Fibroblast of mammary gland (primary cell): Measurements from ENCODE around the gene ZKSCAN5.
A peak's percentile ranks its signal among the peaks of the same experiment; 100 is the strongest.

Experiments
- DNase-seq: peaks from one replicate; pipeline ENCODE4 v3.0.0-alpha.2; 2010; ENCODE audit warnings: low read depth
- H3K4me3 ChIP-seq: 2 replicates; pipeline ENCODE4 v1.5.1; 2011; ENCODE audit warnings: low read depth, mild to moderate bottlenecking, low read length, moderate library complexity; ENCODE audit not compliant: control insufficient read depth
- TF ChIP-seq, protein P1 (sequence below): conservative IDR thresholded peaks from 2 replicates; pipeline ENCODE4 v1.5.1; 2011; ENCODE audit warnings: low read depth, low read length, inconsistent platforms; ENCODE audit not compliant: control insufficient read depth, insufficient read depth

The ZKSCAN5 gene

GRCh38 chr7:99505324-99505662 is 831 bp downstream of the ZKSCAN5 start:
- peak; percentile 11 for DNase-seq
- H3K4me3 ChIP-seq: peak overlapping the region; percentile 96
- TF ChIP-seq, protein P1, sequence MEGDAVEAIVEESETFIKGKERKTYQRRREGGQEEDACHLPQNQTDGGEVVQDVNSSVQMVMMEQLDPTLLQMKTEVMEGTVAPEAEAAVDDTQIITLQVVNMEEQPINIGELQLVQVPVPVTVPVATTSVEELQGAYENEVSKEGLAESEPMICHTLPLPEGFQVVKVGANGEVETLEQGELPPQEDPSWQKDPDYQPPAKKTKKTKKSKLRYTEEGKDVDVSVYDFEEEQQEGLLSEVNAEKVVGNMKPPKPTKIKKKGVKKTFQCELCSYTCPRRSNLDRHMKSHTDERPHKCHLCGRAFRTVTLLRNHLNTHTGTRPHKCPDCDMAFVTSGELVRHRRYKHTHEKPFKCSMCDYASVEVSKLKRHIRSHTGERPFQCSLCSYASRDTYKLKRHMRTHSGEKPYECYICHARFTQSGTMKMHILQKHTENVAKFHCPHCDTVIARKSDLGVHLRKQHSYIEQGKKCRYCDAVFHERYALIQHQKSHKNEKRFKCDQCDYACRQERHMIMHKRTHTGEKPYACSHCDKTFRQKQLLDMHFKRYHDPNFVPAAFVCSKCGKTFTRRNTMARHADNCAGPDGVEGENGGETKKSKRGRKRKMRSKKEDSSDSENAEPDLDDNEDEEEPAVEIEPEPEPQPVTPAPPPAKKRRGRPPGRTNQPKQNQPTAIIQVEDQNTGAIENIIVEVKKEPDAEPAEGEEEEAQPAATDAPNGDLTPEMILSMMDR: no peak

GRCh38 chr7:99514050-99514449 is 9.6 kb downstream of the ZKSCAN5 start:
- DNase-seq: peak; percentile 45
- TF ChIP-seq, protein P1: no peak
- no peak overlapping the region for H3K4me3 ChIP-seq

DNA sequence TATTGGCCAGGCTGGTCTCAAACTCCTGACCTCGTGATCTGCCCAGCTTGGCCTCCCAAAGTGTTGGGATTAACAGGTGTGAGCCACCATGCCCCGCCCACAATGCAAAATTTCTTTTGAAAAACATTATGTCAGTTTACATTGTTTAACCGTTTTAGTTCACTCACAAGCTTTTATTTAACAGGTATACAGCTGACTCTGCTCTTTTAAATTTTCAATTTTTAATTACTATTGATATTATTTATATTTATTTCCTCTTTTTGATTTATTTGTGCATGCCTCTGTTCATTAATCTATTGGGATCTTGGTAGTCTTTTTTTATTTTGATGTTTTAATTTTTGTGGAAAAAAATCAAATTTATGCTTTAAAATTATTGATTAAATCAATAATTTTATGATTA is 16.9 kb downstream of the ZKSCAN5 start:
- no peak overlapping the region for H3K4me3 ChIP-seq
- TF ChIP-seq, protein P1: no peak
- DNase-seq: no peak

- DNase-seq: peak; percentile 19
- no peak overlapping the region for H3K4me3 ChIP-seq
These were observed 21.4 kb downstream of the ZKSCAN5 start for GRCh38 chr7:99525713-99526440.

DNA sequence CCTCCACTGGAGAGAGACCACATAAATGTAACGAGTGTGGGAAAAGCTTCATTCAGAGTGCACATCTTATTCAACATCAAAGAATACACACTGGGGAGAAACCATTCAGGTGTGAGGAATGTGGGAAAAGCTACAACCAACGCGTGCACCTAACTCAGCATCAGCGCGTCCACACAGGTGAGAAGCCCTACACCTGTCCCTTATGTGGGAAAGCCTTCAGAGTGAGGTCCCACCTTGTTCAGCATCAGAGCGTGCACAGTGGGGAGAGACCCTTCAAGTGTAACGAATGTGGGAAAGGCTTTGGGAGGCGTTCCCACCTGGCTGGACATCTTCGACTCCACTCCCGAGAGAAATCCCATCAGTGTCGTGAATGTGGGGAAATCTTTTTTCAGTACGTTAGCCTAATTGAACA is 26.9 kb downstream of the ZKSCAN5 start:
- DNase-seq: peak; percentile 24
- no peak overlapping the region for H3K4me3 ChIP-seq
- TF ChIP-seq, protein P1: no peak

More at GRCh38 chr7:99525713-99526440, 21.4 kb downstream of the ZKSCAN5 start:
- TF ChIP-seq, protein P1: peak; percentile 31

- H3K4me3 ChIP-seq: no peak overlapping the region
- no peak for DNase-seq
- TF ChIP-seq, protein P1: no peak
These were observed 31.2 kb downstream of the ZKSCAN5 start for GRCh38 chr7:99535667-99536066.
